ENCODE measurements around the gene AOPEP.

The AOPEP gene

DNA sequence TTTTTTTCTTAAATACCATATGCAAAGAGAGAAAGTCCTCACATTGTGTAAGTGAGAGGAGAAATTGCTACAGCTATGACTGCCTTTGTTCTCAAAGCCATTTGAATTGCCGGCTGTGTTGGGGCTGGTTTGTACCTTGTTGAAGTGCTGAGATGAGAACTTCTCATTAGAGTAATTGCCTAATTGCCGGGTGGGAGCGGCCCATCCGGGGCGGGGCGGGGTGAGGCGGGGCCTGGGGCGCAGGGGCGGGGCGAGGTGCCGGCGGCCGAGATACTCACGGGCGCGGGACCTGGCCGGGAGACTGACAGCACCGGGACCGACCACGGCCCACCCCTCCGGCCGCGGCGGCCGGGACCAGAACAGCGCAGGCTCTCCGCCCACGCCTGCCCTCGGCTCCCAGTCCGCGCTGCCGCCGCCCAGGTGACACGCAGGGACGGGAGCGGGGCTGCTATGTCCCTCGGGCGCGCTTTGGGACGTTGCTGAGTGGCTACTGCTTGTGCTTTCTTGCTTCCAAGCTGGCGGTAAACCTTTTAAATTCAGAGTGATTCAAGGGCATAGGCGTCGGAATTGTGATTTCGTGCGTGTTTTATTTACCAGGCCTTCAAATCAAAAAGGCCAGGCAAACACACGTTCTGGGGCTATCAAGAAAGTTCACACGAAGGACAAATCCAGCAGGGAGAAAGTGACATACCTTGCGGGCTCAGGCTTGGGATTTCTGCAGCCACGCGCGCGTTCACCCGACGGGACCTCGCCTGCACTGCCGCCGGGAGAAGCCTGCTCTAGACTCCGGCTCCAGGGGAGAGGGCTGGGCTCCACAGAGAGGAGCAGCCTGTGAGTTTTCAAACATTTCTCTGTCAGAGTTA is 322.0 kb downstream of the AOPEP start:
- DNase-seq, result peak; percentile 12

DNA sequence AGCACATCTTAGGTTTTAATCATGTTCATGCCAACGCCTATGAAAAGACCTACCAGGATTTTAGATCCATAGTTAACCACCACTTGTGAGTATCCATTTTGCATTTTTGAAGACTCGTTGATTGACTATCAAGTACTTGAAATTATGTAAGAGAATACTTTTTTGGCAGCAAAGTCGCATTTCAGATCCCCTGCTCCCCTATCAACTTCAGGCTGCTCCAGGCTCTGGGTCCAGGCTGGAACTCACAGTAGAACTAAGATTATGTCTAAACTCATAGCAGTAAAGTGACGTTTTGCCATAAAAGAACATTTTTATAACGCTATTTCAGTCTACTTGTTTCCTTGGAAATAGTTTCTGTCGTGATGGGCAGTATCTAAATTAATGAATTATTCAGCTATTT is 323.3 kb downstream of the AOPEP start:
- DNase-seq, result no peak

GRCh38 chr9:95053611-95054570 is 327.4 kb downstream of the AOPEP start:
- no peak for DNase-seq

GRCh38 chr9:95055334-95055850 is 328.9 kb downstream of the AOPEP start:
- DNase-seq, result no peak

GRCh38 chr9:95055851-95056551 is 329.5 kb downstream of the AOPEP start:
- no peak for DNase-seq

- no peak for DNase-seq
Measured at GRCh38 chr9:95057101-95057500, 330.6 kb downstream of the AOPEP start.

GRCh38 chr9:95058121-95058785 is 331.8 kb downstream of the AOPEP start:
- DNase-seq, result no peak

- DNase-seq, result no peak
Measured at GRCh38 chr9:95058795-95059386, 332.4 kb downstream of the AOPEP start.

GRCh38 chr9:95060234-95060633 is 333.7 kb downstream of the AOPEP start:
- DNase-seq, result no peak

DNA sequence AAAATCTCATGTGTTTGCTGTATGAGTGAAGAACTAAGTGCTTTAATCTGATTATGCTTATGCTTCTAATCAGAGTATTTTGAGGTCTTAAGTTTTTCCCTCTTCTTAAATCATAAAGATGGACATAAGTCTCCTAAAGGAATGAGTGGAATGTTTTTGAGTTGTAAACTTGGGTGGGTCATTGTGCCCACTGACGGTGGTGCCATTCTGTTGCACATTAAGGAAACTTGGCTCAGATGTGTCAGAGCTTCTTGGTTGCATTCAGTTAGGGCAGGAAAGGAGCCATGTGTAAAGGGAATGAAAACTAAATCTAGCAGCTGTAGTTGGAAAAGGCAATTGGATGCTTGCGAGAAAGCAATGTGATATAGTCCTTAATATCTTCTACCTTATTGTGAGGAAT is 334.4 kb downstream of the AOPEP start:
- DNase-seq, result no peak

DNA sequence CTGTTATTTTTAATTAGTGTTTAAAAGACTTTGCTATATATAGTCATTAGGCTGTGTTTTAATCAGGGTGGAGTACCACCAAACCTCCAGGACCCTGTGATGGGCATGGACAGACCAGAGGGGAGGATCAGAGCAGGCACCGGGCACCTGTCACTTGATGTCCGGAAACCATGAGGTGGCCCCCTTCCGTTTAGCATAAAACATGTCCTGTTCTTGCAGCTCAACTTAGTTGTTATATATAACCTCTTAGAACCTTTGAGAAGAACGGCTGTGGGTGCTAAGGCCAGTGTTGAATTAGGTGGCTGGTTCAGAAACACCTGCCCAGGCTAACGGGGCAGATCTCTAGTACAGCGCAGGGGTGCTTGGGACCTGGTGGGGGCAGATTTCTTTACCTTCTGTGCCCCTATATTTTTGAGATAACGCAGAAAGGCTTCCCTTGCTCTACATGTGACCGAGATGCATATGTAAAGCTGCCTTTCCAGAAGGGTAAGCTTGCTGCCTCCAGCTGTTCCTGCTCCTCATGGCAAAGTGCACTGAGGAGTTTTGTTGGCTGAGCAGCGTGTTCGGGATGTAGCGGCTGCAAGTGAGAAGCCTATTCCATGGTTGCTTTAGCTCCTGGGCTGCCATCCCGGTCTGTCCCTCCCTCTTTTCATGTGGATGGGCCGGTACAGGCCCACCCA is 335.6 kb downstream of the AOPEP start:
- DNase-seq, result no peak

- no peak for DNase-seq
Measured at GRCh38 chr9:95062596-95063065, 336.1 kb downstream of the AOPEP start.

DNA sequence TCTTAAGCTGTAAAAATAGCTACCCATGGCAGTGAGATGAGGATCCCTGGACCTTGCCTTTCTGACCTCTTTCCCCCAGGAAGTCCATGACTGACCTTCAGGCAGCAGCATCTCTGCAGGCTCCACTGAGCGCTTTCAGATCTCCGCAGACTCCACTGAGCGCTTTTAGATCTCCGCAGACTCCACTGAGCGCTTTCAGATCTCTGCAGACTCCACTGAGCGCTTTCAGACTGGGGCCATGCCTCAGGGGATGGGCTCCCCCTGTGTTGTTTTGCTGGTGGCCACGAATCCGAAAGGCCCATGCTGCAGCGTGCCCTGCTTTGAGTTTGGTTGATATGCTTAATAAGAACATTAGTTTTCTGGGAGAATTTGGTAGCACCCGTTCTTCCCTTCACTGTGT is 336.8 kb downstream of the AOPEP start:
- no peak for DNase-seq

GRCh38 chr9:95065224-95065623 is 338.7 kb downstream of the AOPEP start:
- no peak for DNase-seq

DNA sequence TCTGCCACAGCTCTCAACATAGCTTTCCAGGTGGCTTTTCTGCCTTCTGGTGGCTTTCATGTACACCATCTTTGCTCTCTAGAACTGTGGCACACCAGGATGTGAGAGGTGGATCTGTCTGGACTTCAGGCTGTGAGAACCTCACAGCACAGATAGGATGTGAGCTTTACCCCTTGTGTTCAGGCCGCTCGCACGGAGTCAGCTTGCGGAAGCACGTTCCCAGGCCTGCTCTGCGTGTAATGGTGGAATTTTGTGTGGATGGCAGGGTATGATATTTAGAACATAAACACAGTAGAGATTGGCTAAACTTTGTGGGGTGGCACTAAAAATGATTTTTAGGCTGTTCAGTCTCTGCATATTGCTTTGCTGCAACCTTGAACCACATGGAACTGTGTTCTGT is 340.6 kb downstream of the AOPEP start:
- DNase-seq, result no peak

DNA sequence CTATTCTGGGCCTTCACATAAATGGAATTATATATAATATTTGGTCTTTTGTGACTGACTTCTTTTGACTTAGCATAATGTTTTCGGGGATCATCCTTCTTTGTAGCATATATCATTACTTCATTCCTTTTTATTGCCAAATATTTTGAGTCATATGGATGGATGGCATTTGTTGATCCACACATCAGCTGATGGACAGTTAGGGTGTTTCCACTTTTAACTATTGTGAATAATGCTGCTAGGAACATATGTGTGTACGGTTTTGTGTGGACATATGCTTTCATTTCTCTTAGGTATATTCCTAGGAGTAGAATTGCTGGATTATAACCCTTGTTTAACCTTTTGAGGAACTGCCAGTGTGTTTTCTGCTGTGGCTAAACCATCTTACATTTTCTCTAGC is 341.4 kb downstream of the AOPEP start:
- DNase-seq, result no peak

DNA sequence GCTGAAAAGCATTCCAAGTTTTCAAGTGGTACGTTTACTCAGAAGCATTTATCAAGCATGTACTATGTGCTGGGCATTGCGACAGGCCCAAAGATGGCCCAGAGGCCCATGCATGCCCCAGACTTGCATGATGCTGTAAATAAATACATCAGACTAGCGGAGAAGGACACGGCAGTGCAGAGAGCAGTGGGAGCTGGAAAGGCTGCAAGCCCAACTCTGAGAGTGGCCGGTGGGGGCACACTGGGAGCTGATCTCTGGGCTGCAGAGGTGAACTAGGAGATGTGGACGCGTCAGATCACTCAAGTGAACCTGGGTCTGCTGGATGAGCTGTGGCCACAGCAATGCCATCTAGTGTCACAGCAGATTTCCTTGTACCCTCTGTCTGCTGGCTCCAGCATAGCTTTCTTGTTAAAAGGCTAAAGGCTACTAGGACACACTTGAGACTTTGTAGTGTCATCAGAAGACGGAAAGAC is 344.1 kb downstream of the AOPEP start:
- DNase-seq, result no peak

GRCh38 chr9:95071450-95071849 is 345.0 kb downstream of the AOPEP start:
- no peak for DNase-seq

- no peak for DNase-seq
Measured at GRCh38 chr9:95071925-95072324, 345.4 kb downstream of the AOPEP start.

- DNase-seq, result no peak
Measured at GRCh38 chr9:95073042-95073607, 346.6 kb downstream of the AOPEP start.

DNA sequence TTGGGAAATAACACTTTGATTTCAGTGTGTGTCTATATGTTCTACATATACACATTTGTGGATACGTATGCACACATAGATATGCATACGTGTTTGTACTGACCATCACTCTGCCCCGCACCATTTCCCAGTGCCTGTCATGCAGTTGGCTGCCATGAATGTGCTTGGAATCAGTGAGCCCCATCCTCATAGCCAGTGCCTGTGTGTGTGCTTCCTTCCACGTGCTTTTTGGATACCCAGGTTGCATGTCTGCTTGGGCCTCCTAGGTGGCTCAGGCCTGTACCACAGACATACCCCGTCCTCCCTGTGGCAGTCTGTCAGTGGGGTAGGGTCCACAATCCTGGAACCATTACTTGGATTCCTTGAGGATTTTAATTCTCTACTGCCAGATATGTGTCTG is 347.4 kb downstream of the AOPEP start:
- no peak for DNase-seq

All from NCI-H1048 (cell line).